Measurements from ENCODE around the gene FAM131C. TPM values are rescaled to one million over a fixed set of nuclear protein-coding genes. Genes with fewer than 3 reads are reported as not detected.

FAM131C gene
- total and polyA plus RNA-seq, 10 of the 15 experiments (the other 5 are each of a cell fraction or from before 2014, with no cell fraction given): 0.03 TPM; not detected in 9

GRCh38 chr1:16110884-16111283, 37.4 kb upstream of the FAM131C start (continued):
- TF ChIP-seq, protein P1, sequence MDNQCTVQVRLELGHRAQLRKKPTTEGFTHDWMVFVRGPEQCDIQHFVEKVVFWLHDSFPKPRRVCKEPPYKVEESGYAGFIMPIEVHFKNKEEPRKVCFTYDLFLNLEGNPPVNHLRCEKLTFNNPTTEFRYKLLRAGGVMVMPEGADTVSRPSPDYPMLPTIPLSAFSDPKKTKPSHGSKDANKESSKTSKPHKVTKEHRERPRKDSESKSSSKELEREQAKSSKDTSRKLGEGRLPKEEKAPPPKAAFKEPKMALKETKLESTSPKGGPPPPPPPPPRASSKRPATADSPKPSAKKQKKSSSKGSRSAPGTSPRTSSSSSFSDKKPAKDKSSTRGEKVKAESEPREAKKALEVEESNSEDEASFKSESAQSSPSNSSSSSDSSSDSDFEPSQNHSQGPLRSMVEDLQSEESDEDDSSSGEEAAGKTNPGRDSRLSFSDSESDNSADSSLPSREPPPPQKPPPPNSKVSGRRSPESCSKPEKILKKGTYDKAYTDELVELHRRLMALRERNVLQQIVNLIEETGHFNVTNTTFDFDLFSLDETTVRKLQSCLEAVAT (IDR thresholded peaks at IDR 0.05): no peak
- TF ChIP-seq ZNF622 (IDR thresholded peaks at IDR 0.05): no peak
- TF ChIP-seq KLF5 (IDR thresholded peaks at IDR 0.05; ENCODE audit: partially characterized antibody): no peak
- TF ChIP-seq NR2C2 (IDR thresholded peaks at IDR 0.05; ENCODE audit: borderline replicate concordance, control insufficient read depth, insufficient read length, low read depth): no peak
- TF ChIP-seq, protein P2, sequence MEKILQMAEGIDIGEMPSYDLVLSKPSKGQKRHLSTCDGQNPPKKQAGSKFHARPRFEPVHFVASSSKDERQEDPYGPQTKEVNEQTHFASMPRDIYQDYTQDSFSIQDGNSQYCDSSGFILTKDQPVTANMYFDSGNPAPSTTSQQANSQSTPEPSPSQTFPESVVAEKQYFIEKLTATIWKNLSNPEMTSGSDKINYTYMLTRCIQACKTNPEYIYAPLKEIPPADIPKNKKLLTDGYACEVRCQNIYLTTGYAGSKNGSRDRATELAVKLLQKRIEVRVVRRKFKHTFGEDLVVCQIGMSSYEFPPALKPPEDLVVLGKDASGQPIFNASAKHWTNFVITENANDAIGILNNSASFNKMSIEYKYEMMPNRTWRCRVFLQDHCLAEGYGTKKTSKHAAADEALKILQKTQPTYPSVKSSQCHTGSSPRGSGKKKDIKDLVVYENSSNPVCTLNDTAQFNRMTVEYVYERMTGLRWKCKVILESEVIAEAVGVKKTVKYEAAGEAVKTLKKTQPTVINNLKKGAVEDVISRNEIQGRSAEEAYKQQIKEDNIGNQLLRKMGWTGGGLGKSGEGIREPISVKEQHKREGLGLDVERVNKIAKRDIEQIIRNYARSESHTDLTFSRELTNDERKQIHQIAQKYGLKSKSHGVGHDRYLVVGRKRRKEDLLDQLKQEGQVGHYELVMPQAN (conservative IDR thresholded peaks at IDR 0.05): no peak

GRCh38 chr1:16110456-16110855, 37.0 kb upstream of the FAM131C start:
- TF ChIP-seq CBX3 (IDR thresholded peaks at IDR 0.05; ENCODE audit: borderline replicate concordance, low read depth): no peak
- TF ChIP-seq, protein P3, sequence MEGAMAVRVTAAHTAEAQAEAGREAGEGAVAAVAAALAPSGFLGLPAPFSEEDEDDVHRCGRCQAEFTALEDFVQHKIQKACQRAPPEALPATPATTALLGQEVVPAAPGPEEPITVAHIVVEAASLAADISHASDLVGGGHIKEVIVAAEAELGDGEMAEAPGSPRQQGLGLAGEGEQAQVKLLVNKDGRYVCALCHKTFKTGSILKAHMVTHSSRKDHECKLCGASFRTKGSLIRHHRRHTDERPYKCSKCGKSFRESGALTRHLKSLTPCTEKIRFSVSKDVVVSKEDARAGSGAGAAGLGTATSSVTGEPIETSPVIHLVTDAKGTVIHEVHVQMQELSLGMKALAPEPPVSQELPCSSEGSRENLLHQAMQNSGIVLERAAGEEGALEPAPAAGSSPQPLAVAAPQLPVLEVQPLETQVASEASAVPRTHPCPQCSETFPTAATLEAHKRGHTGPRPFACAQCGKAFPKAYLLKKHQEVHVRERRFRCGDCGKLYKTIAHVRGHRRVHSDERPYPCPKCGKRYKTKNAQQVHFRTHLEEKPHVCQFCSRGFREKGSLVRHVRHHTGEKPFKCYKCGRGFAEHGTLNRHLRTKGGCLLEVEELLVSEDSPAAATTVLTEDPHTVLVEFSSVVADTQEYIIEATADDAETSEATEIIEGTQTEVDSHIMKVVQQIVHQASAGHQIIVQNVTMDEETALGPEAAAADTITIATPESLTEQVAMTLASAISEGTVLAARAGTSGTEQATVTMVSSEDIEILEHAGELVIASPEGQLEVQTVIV (IDR thresholded peaks at IDR 0.05; ENCODE audit: borderline replicate concordance, partially characterized antibody): no peak
- Histone ChIP-seq H4K20me1 (ENCODE audit: control insufficient read depth, insufficient read depth) (no peaks in the 10 kb centered on the region), H3K4me1 (ENCODE audit: control insufficient read depth, insufficient read depth, low read length) (no peaks in the 10 kb centered on the region), H3K36me3 (ENCODE audit: control insufficient read depth in 2 of 2, insufficient read depth in 2 of 2, low read length in 1 of 2) (no peaks in the 10 kb centered on the region), H3K4me3 (no peak overlapping the region), H3K9ac (ENCODE audit: control insufficient read depth, insufficient read depth, low read length) (no peak overlapping the region), H3K9me3 (replicated peaks; ENCODE audit: control insufficient read depth, insufficient read depth, low read length) (peaks cover 4% of the 10 kb centered on the region; the same call in 1 of the 3 replicates), H3K27me3 (replicated peaks in 1 of 2; ENCODE audit: control insufficient read depth in 2 of 2, insufficient read depth in 2 of 2, low read length in 1 of 2) (peaks cover 0 to 4% of the 10 kb centered on the region in 2 experiments; a peak in 3 of 4 replicates), H2AFZ (ENCODE audit: control insufficient read depth, low read depth, low read length) (no peak overlapping the region), H3K27ac (ENCODE audit: control insufficient read depth, insufficient read depth) (no peak overlapping the region), H3K4me2 (ENCODE audit: control insufficient read depth, insufficient read depth) (no peak overlapping the region), H3K79me2 (ENCODE audit: control insufficient read depth, insufficient read depth, low read length) (no peaks in the 10 kb centered on the region)
- FAIRE-seq (no peak), ATAC-seq (no peak), DNase-seq (ENCODE audit: low read depth, low spot score) (no peak)
- RAD21 ChIA-PET (ENCODE audit: unreplicated experiment): no interaction called here
- in situ Hi-C loops (cut with MboI) (no loop called here), intact Hi-C loops (cut with micrococcal nuclease; ENCODE audit: unreplicated experiment) (no loop called here)
- CTCF ChIA-PET: interaction anchor here (1.1 kb wide), 1 partner anchor 506 kb away, joined by 3 read pairs; no protein-coding TSS in a partner anchor
- WGBS (ENCODE audit: insufficient coverage, insufficient replicate concordance, low lambda C conversion rate, missing lambda C conversion rate): 49% methylated on average over 6 of the region's 6 CpGs
- POLR2A ChIA-PET: interaction anchor here (0.5 kb wide), 1 partner anchor 8 kb away, joined by 3 read pairs; no protein-coding TSS in a partner anchor
- no TSS peak for BruUV-seq (replicated peaks)
- SMC1A ChIA-PET (ENCODE audit: uncharacterized antibody, unreplicated experiment): no interaction called here

Measured in GM12878 (cell line).